ENCODE results near the gene MS4A18.

MS4A18 gene

DNA sequence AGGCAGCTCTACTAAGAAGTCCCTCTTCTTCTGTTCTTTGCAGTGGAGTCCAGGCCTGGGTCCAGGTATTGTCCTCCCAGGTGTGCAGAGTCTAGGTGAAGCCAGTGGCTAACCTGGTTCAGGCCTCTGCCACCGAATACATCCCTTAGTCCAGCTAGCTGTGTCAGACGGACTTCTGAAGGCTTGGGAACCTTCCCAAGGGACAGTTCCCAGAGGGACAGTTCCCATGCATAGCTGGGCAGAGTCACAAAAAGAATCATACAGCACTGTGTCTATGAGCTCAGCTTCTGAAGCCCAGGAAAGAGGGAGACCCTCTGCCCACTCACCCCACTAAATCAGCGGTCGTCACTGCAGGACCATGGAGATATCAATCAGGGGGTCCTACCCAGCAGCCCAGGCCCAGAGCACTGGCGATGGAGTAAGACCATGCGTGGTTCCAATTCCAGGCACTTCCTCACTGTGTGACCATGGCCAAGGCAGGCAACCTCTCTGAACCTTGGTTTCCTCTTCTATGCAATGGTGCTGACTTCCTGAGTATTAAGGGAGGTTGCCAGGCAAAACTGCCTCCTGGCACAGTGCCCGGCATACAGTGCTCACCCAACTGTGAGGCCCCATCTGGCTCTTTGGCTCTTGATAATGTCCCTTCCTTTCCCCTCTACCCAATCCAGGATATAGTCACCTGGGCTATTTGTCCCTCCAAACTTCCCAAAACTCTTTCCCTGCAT lies 64.0 kb downstream of the MS4A18 start:
- no peak for DNase-seq (ENCODE audit: low read depth in 2 of 2)

GRCh38 chr11:60790726-60791125 lies 66.2 kb downstream of the MS4A18 start:
- no peak for DNase-seq (ENCODE audit: low read depth in 2 of 2)

GRCh38 chr11:60791153-60791933 lies 66.8 kb downstream of the MS4A18 start:
- no peak for DNase-seq (ENCODE audit: low read depth in 2 of 2)

DNA sequence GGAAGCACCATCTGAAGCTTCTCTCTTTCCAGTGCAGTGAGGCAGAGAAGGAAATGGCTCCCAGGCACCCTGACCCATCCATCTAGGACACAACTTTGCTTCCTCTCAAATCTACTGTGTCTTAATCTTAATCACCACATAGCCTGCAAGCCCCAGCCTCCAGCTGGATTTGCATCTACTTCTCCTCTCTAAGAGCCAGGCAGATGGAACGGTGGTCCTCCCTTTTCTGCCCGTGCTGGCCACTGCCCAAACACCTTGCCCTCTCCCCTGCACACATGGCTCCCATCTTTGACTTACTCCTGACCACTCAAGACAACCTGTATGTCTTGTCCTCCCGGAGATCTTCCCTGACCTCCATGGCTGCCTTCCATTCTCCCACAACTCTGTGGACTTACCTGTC lies 68.0 kb downstream of the MS4A18 start:
- DNase-seq (ENCODE audit: low read depth in 2 of 2) = no peak
